Esophagus muscularis mucosa (tissue), 4 donors: ENCODE data around the gene MAP3K20. TPM values are rescaled to one million over a fixed set of nuclear protein-coding genes. Genes with fewer than 3 reads are reported as not detected.

Source experiments
- DNase-seq: peaks from one replicate; pipeline ENCODE4 v3.0.0-alpha.2; 2017; ENCODE audit errors: extremely low spot score
- H3K27ac ChIP-seq, 4 donors: fragments of 200-600 bp; sonication (generic); replicated peaks in 1 of 4; 1 replicate in 3 of 4; 2 replicates in 1 of 4; pipeline ENCODE4 v1.5.1; 2016 to 2019; ENCODE audit warnings: mild to moderate bottlenecking in 1 of 4
- H3K27me3 ChIP-seq, 4 donors: fragments of 200-600 bp; sonication (generic); one replicate each; pipeline versions ENCODE4 v1.5.1 to v1.6.0; 2016 to 2019
- H3K36me3 ChIP-seq, 4 donors: fragments of 200-600 bp; sonication (generic); one replicate each; pipeline ENCODE4 v1.5.1; 2016 to 2019
- H3K4me1 ChIP-seq, 4 donors: fragments of 200-600 bp; sonication (generic); one replicate each; pipeline ENCODE4 v1.5.1; 2016 to 2019
- H3K4me3 ChIP-seq, 4 donors: fragments of 200-600 bp; sonication (generic); 1 replicate in 2 of 4; 2 replicates in 2 of 4; pipeline ENCODE4 v1.5.1; 2016 to 2019; ENCODE audit warnings: mild to moderate bottlenecking in 4 of 4, moderate library complexity in 1 of 4
- H3K9me3 ChIP-seq, 4 donors: fragments of 200-600 bp; sonication (generic); 1 replicate in 3 of 4; 2 replicates in 1 of 4; pipeline ENCODE4 v1.5.1; 2016 to 2019
- CTCF ChIP-seq, 3 experiments: fragments of 200-600 bp in 2 of 3; fragments of 450-650 bp in 1 of 3; sonication (generic) in 2 of 3; IDR thresholded peaks; one replicate each; pipeline ENCODE4 v1.5.1; 2017 to 2019; ENCODE audit warnings: antibody characterized with exemption in 3 of 3, mild to moderate bottlenecking in 2 of 3, moderate library complexity in 1 of 3
- EP300 ChIP-seq: sonication (generic); formaldehyde crosslinking; IDR thresholded peaks from one replicate; pipeline ENCODE4 v1.6.1; 2017; ENCODE audit warnings: antibody characterized with exemption
- POLR2A ChIP-seq: fragments of 450-650 bp; IDR thresholded peaks from one replicate; pipeline ENCODE4 v1.6.1; 2017; ENCODE audit warnings: antibody characterized with exemption, moderate library complexity, mild to moderate bottlenecking, low read depth
- POLR2AphosphoS5 ChIP-seq, 2 donors: sonication (generic); formaldehyde crosslinking; IDR thresholded peaks; one replicate each; pipeline ENCODE4 v1.6.1; 2017; ENCODE audit warnings: antibody characterized with exemption in 2 of 2
- WGBS: methylation state at CpG from one replicate; pipeline ENCODE4 v1.1.5; 2018; 5-methylcytosine and 5-hydroxymethylcytosine counted together
- intact Hi-C: fragments of 100-400 bp; cut with DNase I; formaldehyde crosslinking; loops from one replicate; pipeline ENCODE4 v1.15.1; 2023
- total RNA-seq, 4 donors: library from RNA; depleted of rRNA; stranded (reverse); fragments of >200 nt; gene quantifications; one replicate each; pipeline versions ENCODE4 v1.1.0 to v1.2.1, GENCODE V29; 2016

MAP3K20 gene
- total RNA-seq, 4 donors from 2014 or later = 238 to 335 (median 267) TPM

- 33% methylated on average over 1 of the region's 1 CpG for WGBS
- Histone ChIP-seq H3K27ac (no peak overlapping the region), H3K4me3 (no peak overlapping the region), H3K36me3 (peaks cover 11 to 43% (median 24%) of the 10 kb centered on the region in 4 donors), H3K9me3 (no peaks in the 10 kb centered on the region), H3K4me1 (peaks cover 13 to 20% (median 17%) of the 10 kb centered on the region in 4 donors), H3K27me3 (no peaks in the 10 kb centered on the region)
- intact Hi-C loops = no loop called here
- TF ChIP-seq EP300 = no peak
- TF ChIP-seq CTCF (IDR thresholded peaks at IDR 0.05) = no peak
- no peak for TF ChIP-seq POLR2AphosphoS5 (IDR thresholded peaks at IDR 0.05)
- no peak for TF ChIP-seq POLR2A
- no peak for DNase-seq
Observed at GRCh38 chr2:173231042-173231441, 155.4 kb downstream of the MAP3K20 start.

- intact Hi-C loops = no loop called here
- DNase-seq = no peak
- 80% methylated on average over 1 of the region's 1 CpG for WGBS
Observed at GRCh38 chr2:173231465-173231864, 155.8 kb downstream of the MAP3K20 start.

GRCh38 chr2:173232956-173233744 lies 157.5 kb downstream of the MAP3K20 start:
- H3K36me3 ChIP-seq = peaks cover 16 to 56% (median 26%) of the 10 kb centered on the region in 4 donors
- intact Hi-C loops = no loop called here
- no peak overlapping the region for H3K4me3 ChIP-seq
- no peak overlapping the region for H3K27ac ChIP-seq
- H3K9me3 ChIP-seq = no peaks in the 10 kb centered on the region
- 91% methylated on average over 5 of the region's 5 CpGs for WGBS
- H3K27me3 ChIP-seq = no peaks in the 10 kb centered on the region
- no peak for DNase-seq
- no peak for TF ChIP-seq POLR2A
- no peak for TF ChIP-seq POLR2AphosphoS5 (IDR thresholded peaks at IDR 0.05)
- TF ChIP-seq CTCF (IDR thresholded peaks at IDR 0.05) = no peak
- no peak for TF ChIP-seq EP300
- H3K4me1 ChIP-seq = peaks cover 10 to 20% (median 14%) of the 10 kb centered on the region in 4 donors

More at GRCh38 chr2:173231465-173231864, 155.8 kb downstream of the MAP3K20 start:
- no peaks in the 10 kb centered on the region for H3K9me3 ChIP-seq
- H3K27ac ChIP-seq = no peak overlapping the region
- peaks cover 13 to 20% (median 16%) of the 10 kb centered on the region in 4 donors for H3K4me1 ChIP-seq
- H3K4me3 ChIP-seq = no peak overlapping the region
- peaks cover 11 to 45% (median 24%) of the 10 kb centered on the region in 4 donors for H3K36me3 ChIP-seq
- no peaks in the 10 kb centered on the region for H3K27me3 ChIP-seq
- TF ChIP-seq POLR2A (no peak), CTCF (IDR thresholded peaks at IDR 0.05) (no peak), POLR2AphosphoS5 (IDR thresholded peaks at IDR 0.05) (no peak), EP300 (no peak)

GRCh38 chr2:173235947-173236803 lies 160.5 kb downstream of the MAP3K20 start:
- Histone ChIP-seq H3K27me3 (no peaks in the 10 kb centered on the region), H3K9me3 (no peaks in the 10 kb centered on the region), H3K27ac (no peak overlapping the region), H3K4me1 (peaks cover 2 to 5% (median 4%) of the 10 kb centered on the region in 4 donors), H3K4me3 (no peak overlapping the region), H3K36me3 (peaks cover 24 to 75% (median 38%) of the 10 kb centered on the region in 4 donors)
- no peak for TF ChIP-seq EP300
- no peak for TF ChIP-seq POLR2AphosphoS5 (IDR thresholded peaks at IDR 0.05)
- TF ChIP-seq CTCF (IDR thresholded peaks at IDR 0.05) = no peak
- no peak for DNase-seq
- intact Hi-C loops = no loop called here
- 97% methylated on average over 5 of the region's 5 CpGs for WGBS
